Measurements from ENCODE around the gene SLC19A1. TPM values are rescaled to one million over a fixed set of nuclear protein-coding genes. Genes with fewer than 3 reads are reported as not detected.

SLC19A1 gene
- total and polyA plus RNA-seq, 4 donors, result 8.4 to 28.0 (median 13.0) TPM

DNA sequence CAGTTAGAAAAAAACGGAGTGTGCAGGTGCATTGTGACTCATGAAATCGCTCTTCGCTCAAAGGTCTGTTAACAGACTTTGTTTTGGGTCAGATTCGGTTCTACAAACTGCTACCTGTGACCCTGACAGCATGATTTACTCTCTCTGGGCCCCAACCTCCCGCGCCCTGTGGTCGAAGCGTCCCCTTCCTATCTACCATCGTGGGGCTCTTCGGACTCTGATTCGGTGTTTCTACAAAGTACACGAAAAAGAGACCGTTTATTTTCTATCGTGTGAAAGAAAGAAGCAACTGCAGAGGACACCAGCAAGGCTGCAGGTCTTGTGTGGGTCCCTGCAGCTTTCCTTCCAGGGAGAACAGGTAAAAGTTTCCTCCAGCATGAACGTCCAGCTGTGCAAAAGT, 29.4 kb upstream of the SLC19A1 start (continued):
- no peak for TF ChIP-seq EGR1 (IDR thresholded peaks at IDR 0.05; ENCODE audit: low read depth in 2 of 2)

DNA sequence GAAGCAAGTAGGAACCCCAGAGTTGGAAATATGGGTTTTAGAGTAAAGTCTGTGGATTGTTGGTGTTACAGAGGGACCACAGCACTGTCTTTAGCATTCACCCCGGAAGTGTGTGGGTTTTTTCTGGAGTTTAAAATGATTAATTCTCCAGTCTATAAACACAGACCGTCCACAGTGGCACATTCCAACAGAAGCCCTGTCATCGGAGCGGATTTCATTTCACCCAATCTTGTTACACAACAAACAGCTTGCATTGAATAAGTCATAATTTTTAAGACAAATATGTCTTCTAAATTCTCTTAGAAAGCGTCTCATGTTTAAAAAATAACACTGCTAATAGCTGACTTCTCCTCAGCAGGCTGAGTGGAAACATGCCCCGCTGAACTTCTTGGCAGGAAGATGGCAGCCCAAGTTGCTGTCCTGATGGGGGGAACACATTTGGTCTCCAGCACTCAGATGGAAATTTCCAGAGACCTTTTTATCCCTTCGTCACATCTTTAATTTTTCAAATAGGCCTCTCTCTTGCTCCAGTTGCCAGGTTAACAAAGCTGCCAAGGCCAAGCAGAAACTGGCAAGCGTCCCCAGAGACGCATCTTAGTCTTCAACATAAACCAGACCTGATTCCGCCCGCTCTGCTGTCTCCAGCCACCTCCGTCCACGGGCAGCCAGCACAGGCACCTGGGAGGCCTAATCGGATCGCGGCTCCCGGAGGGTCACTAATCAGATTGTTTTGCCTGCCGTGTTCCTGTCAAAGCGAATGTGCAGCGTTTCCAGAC, 28.8 kb upstream of the SLC19A1 start:
- no peaks in the 10 kb centered on the region for H3K36me3 ChIP-seq (ENCODE audit: control insufficient read depth in 4 of 4, insufficient read depth in 3 of 4, low read depth in 1 of 4, low read length in 3 of 4)
- H3K27me3 ChIP-seq (ENCODE audit: control insufficient read depth in 4 of 4, insufficient read depth in 4 of 4, low read length in 3 of 4), result no peaks in the 10 kb centered on the region
- H3K4me3 ChIP-seq (ENCODE audit: low read depth in 1 of 3, low read length in 3 of 3), result no peak overlapping the region
- H3K9ac ChIP-seq (ENCODE audit: low read depth in 1 of 2, low read length in 2 of 2), result no peak overlapping the region
- WGBS, result 83% methylated on average over 20 of the region's 20 CpGs
- DNase-seq (ENCODE audit: low spot score), result no peak
- TF ChIP-seq, protein P1, sequence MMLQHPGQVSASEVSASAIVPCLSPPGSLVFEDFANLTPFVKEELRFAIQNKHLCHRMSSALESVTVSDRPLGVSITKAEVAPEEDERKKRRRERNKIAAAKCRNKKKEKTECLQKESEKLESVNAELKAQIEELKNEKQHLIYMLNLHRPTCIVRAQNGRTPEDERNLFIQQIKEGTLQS (IDR thresholded peaks at IDR 0.05), result no peak
- TF ChIP-seq, protein P2, sequence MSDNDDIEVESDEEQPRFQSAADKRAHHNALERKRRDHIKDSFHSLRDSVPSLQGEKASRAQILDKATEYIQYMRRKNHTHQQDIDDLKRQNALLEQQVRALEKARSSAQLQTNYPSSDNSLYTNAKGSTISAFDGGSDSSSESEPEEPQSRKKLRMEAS (IDR thresholded peaks at IDR 0.05), result no peak
- TF ChIP-seq, protein P3, sequence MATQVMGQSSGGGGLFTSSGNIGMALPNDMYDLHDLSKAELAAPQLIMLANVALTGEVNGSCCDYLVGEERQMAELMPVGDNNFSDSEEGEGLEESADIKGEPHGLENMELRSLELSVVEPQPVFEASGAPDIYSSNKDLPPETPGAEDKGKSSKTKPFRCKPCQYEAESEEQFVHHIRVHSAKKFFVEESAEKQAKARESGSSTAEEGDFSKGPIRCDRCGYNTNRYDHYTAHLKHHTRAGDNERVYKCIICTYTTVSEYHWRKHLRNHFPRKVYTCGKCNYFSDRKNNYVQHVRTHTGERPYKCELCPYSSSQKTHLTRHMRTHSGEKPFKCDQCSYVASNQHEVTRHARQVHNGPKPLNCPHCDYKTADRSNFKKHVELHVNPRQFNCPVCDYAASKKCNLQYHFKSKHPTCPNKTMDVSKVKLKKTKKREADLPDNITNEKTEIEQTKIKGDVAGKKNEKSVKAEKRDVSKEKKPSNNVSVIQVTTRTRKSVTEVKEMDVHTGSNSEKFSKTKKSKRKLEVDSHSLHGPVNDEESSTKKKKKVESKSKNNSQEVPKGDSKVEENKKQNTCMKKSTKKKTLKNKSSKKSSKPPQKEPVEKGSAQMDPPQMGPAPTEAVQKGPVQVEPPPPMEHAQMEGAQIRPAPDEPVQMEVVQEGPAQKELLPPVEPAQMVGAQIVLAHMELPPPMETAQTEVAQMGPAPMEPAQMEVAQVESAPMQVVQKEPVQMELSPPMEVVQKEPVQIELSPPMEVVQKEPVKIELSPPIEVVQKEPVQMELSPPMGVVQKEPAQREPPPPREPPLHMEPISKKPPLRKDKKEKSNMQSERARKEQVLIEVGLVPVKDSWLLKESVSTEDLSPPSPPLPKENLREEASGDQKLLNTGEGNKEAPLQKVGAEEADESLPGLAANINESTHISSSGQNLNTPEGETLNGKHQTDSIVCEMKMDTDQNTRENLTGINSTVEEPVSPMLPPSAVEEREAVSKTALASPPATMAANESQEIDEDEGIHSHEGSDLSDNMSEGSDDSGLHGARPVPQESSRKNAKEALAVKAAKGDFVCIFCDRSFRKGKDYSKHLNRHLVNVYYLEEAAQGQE (IDR thresholded peaks at IDR 0.05), result no peak
- TF ChIP-seq GABPA (IDR thresholded peaks at IDR 0.05 in 1 of 2, conservative IDR thresholded peaks at IDR 0.05 in 1 of 2) (no peak), NR2F2 (IDR thresholded peaks at IDR 0.05) (no peak), TAF1 (conservative IDR thresholded peaks at IDR 0.05) (no peak), FOXA2 (IDR thresholded peaks at IDR 0.05) (no peak), SP1 (IDR thresholded peaks at IDR 0.05) (no peak), RXRA (IDR thresholded peaks at IDR 0.05) (no peak), JUND (IDR thresholded peaks at IDR 0.05) (no peak), RAD21 (IDR thresholded peaks at IDR 0.05) (no peak)
- TF ChIP-seq, protein P4, sequence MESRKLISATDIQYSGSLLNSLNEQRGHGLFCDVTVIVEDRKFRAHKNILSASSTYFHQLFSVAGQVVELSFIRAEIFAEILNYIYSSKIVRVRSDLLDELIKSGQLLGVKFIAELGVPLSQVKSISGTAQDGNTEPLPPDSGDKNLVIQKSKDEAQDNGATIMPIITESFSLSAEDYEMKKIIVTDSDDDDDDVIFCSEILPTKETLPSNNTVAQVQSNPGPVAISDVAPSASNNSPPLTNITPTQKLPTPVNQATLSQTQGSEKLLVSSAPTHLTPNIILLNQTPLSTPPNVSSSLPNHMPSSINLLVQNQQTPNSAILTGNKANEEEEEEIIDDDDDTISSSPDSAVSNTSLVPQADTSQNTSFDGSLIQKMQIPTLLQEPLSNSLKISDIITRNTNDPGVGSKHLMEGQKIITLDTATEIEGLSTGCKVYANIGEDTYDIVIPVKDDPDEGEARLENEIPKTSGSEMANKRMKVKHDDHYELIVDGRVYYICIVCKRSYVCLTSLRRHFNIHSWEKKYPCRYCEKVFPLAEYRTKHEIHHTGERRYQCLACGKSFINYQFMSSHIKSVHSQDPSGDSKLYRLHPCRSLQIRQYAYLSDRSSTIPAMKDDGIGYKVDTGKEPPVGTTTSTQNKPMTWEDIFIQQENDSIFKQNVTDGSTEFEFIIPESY (IDR thresholded peaks at IDR 0.05), result no peak
- TF ChIP-seq, protein P5, sequence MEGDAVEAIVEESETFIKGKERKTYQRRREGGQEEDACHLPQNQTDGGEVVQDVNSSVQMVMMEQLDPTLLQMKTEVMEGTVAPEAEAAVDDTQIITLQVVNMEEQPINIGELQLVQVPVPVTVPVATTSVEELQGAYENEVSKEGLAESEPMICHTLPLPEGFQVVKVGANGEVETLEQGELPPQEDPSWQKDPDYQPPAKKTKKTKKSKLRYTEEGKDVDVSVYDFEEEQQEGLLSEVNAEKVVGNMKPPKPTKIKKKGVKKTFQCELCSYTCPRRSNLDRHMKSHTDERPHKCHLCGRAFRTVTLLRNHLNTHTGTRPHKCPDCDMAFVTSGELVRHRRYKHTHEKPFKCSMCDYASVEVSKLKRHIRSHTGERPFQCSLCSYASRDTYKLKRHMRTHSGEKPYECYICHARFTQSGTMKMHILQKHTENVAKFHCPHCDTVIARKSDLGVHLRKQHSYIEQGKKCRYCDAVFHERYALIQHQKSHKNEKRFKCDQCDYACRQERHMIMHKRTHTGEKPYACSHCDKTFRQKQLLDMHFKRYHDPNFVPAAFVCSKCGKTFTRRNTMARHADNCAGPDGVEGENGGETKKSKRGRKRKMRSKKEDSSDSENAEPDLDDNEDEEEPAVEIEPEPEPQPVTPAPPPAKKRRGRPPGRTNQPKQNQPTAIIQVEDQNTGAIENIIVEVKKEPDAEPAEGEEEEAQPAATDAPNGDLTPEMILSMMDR (IDR thresholded peaks at IDR 0.05; ENCODE audit: low read depth, low read length, missing input control), result no peak
- H3K4me1 ChIP-seq (ENCODE audit: control insufficient read depth in 4 of 4, insufficient read depth in 4 of 4, low read length in 3 of 4), result no peaks in the 10 kb centered on the region
- H3K27ac ChIP-seq (ENCODE audit: low read depth in 1 of 2, low read length in 2 of 2), result no peak overlapping the region
- no peaks in the 10 kb centered on the region for H3K9me3 ChIP-seq (ENCODE audit: control insufficient read depth in 4 of 4, low read length in 3 of 4)
